Measurements from ENCODE around the gene ECSIT.

DNA sequence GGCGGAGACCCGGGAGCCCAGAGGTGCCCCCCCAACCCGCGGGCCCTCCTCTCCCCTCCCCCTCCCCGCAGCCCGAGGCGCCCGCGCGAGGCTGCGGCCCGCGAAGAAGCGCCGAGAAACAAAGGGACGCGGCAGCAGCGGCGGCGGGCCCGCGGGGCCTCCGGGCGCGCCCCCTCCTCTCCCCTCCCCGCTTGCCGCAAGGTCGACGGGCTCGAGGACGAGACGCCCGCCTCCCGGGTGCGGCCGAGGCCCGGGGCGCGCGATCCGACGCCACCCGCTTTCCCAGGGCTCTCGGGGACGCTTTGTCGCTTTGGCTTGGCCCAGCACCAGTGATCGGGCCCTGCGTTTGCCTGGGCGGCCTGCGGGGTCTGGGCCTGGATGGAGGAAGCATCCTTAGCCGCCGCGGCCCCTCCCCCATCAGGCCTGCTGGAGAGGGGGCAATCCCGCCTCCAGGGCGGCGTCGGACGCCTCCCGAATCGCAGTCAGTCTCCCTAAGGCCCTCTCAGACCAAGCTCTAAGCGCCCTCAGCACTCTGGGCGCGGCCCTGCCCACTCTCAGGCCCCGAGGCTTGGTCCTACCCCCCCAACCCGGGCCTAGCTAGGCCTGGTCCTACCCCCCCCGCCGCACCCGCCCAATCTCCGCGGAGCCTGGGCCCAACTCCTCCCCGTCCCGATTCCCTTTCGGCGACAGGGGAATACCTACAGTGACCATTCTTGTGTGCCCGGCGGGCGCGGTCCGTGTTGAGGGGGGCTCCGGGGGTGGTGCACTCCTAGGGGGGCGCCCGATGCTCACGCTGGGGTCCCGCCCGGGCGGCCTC is 48.8 kb downstream of the ECSIT start:
- TF ChIP-seq, protein P1, sequence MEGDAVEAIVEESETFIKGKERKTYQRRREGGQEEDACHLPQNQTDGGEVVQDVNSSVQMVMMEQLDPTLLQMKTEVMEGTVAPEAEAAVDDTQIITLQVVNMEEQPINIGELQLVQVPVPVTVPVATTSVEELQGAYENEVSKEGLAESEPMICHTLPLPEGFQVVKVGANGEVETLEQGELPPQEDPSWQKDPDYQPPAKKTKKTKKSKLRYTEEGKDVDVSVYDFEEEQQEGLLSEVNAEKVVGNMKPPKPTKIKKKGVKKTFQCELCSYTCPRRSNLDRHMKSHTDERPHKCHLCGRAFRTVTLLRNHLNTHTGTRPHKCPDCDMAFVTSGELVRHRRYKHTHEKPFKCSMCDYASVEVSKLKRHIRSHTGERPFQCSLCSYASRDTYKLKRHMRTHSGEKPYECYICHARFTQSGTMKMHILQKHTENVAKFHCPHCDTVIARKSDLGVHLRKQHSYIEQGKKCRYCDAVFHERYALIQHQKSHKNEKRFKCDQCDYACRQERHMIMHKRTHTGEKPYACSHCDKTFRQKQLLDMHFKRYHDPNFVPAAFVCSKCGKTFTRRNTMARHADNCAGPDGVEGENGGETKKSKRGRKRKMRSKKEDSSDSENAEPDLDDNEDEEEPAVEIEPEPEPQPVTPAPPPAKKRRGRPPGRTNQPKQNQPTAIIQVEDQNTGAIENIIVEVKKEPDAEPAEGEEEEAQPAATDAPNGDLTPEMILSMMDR (conservative IDR thresholded peaks at IDR 0.05), result no peak
- no peak for TF ChIP-seq ZFX (IDR thresholded peaks at IDR 0.05)

All from C4-2B (cell line).